H1 (cell line): ENCODE measurements around the gene INHBB. TPM values are rescaled to one million over a fixed set of nuclear protein-coding genes. Genes with fewer than 3 reads are reported as not detected.

ENCODE experiments used
- BACH1 ChIP-seq: IDR thresholded peaks from 2 replicates; pipeline ENCODE4 v1.6.1; 2012; ENCODE audit warnings: low read length, improper control_type of control experiment
- BRCA1 ChIP-seq: IDR thresholded peaks from 2 replicates; pipeline ENCODE4 v1.6.1; 2012; ENCODE audit warnings: low read depth, low read length, improper control_type of control experiment
- CHD7 ChIP-seq: fragments of 300-600 bp; sonication (generic); IDR thresholded peaks from 2 replicates; pipeline ENCODE4 v1.7.1; 2012; ENCODE audit warnings: low read length, moderate library complexity, mild to moderate bottlenecking, inconsistent platforms; ENCODE audit not compliant: insufficient replicate concordance
- CTCF ChIP-seq, 3 experiments: IDR thresholded peaks; 1 replicate in 2 of 3; 2 replicates in 1 of 3; pipeline versions ENCODE4 v1.5.1 to v1.6.1; 2011; ENCODE audit warnings: low read length in 3 of 3, mild to moderate bottlenecking in 3 of 3, inconsistent platforms in 2 of 3, low read depth in 1 of 3, moderate library complexity in 1 of 3; ENCODE audit not compliant: insufficient read depth in 1 of 3; ENCODE audit errors: control extremely low read depth in 1 of 3
- NANOG ChIP-seq: IDR thresholded peaks from 2 replicates; pipeline ENCODE4 v1.6.1; 2011; ENCODE audit warnings: low read length, low read depth, mild to moderate bottlenecking, inconsistent platforms; ENCODE audit not compliant: insufficient read depth, poor library complexity, severe bottlenecking
- PHF8 ChIP-seq: fragments of 200-600 bp; sonication (generic); conservative IDR thresholded peaks from 2 replicates; pipeline ENCODE4 v1.7.1; 2012; ENCODE audit warnings: low read depth, mild to moderate bottlenecking, inconsistent platforms, low read length, moderate library complexity
- polyA plus RNA-seq, 7 experiments: library from polyadenylated mRNA; depleted of rRNA in 3 of 7; stranded (reverse) in 5 of 7; unstranded in 2 of 7; fragments of >200 nt in 5 of 7; fragments of 200-250 nt in 2 of 7; gene quantifications; 1 replicate in 5 of 7; 2 replicates in 1 of 7; 4 replicates in 1 of 7; pipeline versions ENCODE4 v1.2.1 to v1.2.3, GENCODE V29; 2011 to 2013; ENCODE audit warnings: missing spikeins in 2 of 7, mixed read lengths in 2 of 7
- total RNA-seq: library from RNA; stranded (reverse); fragmentation: NEBNext Ultra II Directional; extraction: Animal tissue kit (Norgen Biotek cat#: 25700); gene quantifications from 2 replicates; pipeline ENCODE4 v1.2.1, GENCODE V29; 2021

INHBB gene
- total and polyA plus RNA-seq, 2 of the 8 experiments (the other 6 are each of a cell fraction or from before 2014, with no cell fraction given): 0.30 to 0.32 TPM

GRCh38 chr2:120320318-120320851 lies 25.6 kb upstream of the INHBB start (continued):
- TF ChIP-seq NANOG (no peak), PHF8 (no peak), BACH1 (no peak), CHD7 (no peak), CTCF (IDR thresholded peaks at IDR 0.05; ENCODE audit: control extremely low read depth in 1 of 3, insufficient read depth in 1 of 3, low read depth in 1 of 3, low read length in 3 of 3) (no peak), BRCA1 (no peak)
